Parathyroid adenoma (tissue), 2 donors: ENCODE measurements around the gene GABARAP.

ENCODE experiments used
- H2AFZ ChIP-seq: fragments of 300-600 bp; sonication (generic); one replicate; pipeline ENCODE4 v1.7.0; 2017; ENCODE audit warnings: antibody characterized with exemption, mild to moderate bottlenecking
- H3K27ac ChIP-seq: fragments of 300-600 bp; sonication (generic); one replicate; pipeline ENCODE4 v1.7.0; 2017
- H3K27me3 ChIP-seq: fragments of 300-600 bp; sonication (generic); one replicate; pipeline ENCODE4 v1.7.0; 2017; ENCODE audit warnings: low read length; ENCODE audit not compliant: control insufficient read depth, insufficient read depth
- H3K36me3 ChIP-seq: fragments of 300-600 bp; sonication (generic); one replicate; pipeline ENCODE4 v1.7.0; 2017; ENCODE audit warnings: low read length; ENCODE audit not compliant: control insufficient read depth, insufficient read depth
- H3K4me1 ChIP-seq: fragments of 300-600 bp; sonication (generic); one replicate; pipeline ENCODE4 v1.7.0; 2017; ENCODE audit warnings: control low read depth
- H3K4me2 ChIP-seq: fragments of 300-600 bp; sonication (generic); one replicate; pipeline ENCODE4 v1.7.0; 2017; ENCODE audit warnings: low read length
- H3K4me3 ChIP-seq: fragments of 300-600 bp; sonication (generic); one replicate; pipeline ENCODE4 v1.7.0; 2017; ENCODE audit warnings: low read depth, low read length
- H3K79me2 ChIP-seq: fragments of 300-600 bp; sonication (generic); one replicate; pipeline ENCODE4 v1.7.0; 2017; ENCODE audit warnings: control low read depth
- H3K9ac ChIP-seq: fragments of 300-600 bp; sonication (generic); one replicate; pipeline ENCODE4 v1.7.0; 2017; ENCODE audit warnings: mild to moderate bottlenecking
- H3K9me3 ChIP-seq: fragments of 300-600 bp; sonication (generic); one replicate; pipeline ENCODE4 v1.7.0; 2017; ENCODE audit warnings: low read length; ENCODE audit not compliant: control insufficient read depth
- TF ChIP-seq, protein P1 (sequence below): fragments of 300-600 bp; sonication (generic); IDR thresholded peaks from one replicate; pipeline ENCODE4 v1.7.0; 2017; ENCODE audit warnings: antibody characterized with exemption, mild to moderate bottlenecking
- donor health status: primary hyperparathyroidism.

The GABARAP gene

GRCh38 chr17:7211491-7212273 is 30.6 kb downstream of the GABARAP start:
- Histone ChIP-seq H2AFZ (no peak overlapping the region), H3K4me3 (no peak overlapping the region), H3K27ac (no peak overlapping the region), H3K79me2 (peaks cover 11% of the 10 kb centered on the region), H3K4me2 (no peak overlapping the region), H3K9ac (no peak overlapping the region), H3K36me3 (no peaks in the 10 kb centered on the region), H3K4me1 (peaks cover 16% of the 10 kb centered on the region), H3K27me3 (no peaks in the 10 kb centered on the region), H3K9me3 (no peaks in the 10 kb centered on the region)
- TF ChIP-seq, protein P1, sequence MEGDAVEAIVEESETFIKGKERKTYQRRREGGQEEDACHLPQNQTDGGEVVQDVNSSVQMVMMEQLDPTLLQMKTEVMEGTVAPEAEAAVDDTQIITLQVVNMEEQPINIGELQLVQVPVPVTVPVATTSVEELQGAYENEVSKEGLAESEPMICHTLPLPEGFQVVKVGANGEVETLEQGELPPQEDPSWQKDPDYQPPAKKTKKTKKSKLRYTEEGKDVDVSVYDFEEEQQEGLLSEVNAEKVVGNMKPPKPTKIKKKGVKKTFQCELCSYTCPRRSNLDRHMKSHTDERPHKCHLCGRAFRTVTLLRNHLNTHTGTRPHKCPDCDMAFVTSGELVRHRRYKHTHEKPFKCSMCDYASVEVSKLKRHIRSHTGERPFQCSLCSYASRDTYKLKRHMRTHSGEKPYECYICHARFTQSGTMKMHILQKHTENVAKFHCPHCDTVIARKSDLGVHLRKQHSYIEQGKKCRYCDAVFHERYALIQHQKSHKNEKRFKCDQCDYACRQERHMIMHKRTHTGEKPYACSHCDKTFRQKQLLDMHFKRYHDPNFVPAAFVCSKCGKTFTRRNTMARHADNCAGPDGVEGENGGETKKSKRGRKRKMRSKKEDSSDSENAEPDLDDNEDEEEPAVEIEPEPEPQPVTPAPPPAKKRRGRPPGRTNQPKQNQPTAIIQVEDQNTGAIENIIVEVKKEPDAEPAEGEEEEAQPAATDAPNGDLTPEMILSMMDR: no peak

- H3K36me3 ChIP-seq: no peaks in the 10 kb centered on the region
These were observed 33.3 kb downstream of the GABARAP start for GRCh38 chr17:7208754-7209460.

DNA sequence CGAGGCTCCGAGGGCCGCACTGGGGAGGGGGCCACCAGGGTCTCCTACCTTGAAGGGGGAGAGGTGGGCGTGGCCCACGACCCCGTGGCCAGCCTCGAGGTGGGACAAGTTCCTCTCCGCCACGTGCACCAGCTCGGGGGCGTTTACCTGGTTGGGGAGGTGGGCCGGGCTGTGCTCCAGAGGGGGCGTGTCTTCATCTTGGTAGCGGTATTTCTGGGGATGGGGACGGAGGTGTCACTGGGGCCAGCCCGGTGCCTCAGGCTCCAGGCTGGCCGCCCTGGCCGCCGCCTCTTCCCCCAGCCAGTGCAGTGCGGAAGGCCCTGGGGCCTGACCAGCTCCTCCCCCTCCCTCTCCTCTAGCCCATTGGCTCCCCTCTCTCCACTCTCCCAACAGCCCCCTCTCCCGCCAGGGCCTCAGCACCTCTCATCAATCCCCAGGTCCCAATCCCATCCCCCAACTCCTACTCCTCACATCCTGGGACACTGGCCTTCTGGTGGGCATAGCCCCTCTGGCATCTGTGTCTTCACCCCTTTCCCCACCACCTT is 34.1 kb downstream of the GABARAP start:
- Histone ChIP-seq H3K4me2 (no peak overlapping the region), H3K27me3 (no peaks in the 10 kb centered on the region), H3K4me3 (no peak overlapping the region), H3K9ac (no peak overlapping the region), H3K4me1 (peaks cover 4% of the 10 kb centered on the region), H3K9me3 (no peaks in the 10 kb centered on the region), H2AFZ (no peak overlapping the region), H3K36me3 (no peaks in the 10 kb centered on the region), H3K27ac (no peak overlapping the region), H3K79me2 (peaks cover 5% of the 10 kb centered on the region)
- TF ChIP-seq, protein P1: no peak

More at GRCh38 chr17:7208754-7209460, 33.3 kb downstream of the GABARAP start:
- no peak overlapping the region for H3K4me3 ChIP-seq
- peaks cover 4% of the 10 kb centered on the region for H3K4me1 ChIP-seq
- H3K27me3 ChIP-seq: no peaks in the 10 kb centered on the region
- no peak overlapping the region for H2AFZ ChIP-seq
- no peak overlapping the region for H3K27ac ChIP-seq
- H3K9ac ChIP-seq: no peak overlapping the region
- no peaks in the 10 kb centered on the region for H3K9me3 ChIP-seq
- H3K4me2 ChIP-seq: no peak overlapping the region
- TF ChIP-seq, protein P1: no peak
- peaks cover 9% of the 10 kb centered on the region for H3K79me2 ChIP-seq

DNA sequence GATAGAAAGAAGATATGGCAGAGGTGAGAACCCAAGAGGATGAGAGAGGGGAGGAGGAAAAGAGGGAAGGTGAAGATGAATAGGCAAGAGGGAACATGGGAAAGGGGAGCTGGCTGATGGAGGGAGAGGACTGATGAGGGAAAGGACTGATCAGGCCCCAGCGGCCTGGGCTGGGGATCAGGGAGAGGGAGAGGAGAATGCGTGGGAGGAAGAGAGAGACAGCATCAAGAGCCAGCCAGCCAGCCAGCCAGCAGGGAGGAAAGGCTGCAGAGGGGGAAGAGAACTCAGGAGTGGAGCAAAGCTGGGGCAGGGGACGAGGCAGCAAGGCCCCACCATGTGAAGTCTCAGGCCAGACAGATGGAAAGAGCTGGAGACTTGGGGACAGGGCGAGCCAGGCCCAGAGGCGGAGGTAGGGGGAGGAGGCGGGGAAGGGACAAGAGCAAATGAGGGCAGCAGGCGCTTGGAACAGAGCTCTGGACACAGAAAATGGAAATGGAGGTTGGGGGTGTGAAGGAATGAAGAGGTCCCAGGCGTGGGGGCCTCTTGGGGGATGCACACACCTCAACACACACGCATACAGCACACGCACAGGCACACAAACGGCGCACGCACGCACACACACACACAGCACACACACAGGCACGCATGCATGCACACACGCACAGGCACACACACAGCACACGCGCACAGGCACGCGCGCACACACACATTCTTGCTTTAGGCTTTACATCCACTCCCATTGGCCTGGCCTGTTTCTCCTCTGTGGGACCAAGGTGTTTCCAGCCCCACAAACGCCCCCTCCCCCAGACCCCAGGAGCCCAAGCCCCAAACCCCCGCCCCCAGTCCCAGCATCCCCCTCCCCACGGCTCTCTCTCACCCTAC is 34.9 kb downstream of the GABARAP start:
- Histone ChIP-seq H3K4me1 (peaks cover 4% of the 10 kb centered on the region), H3K79me2 (peaks cover 4% of the 10 kb centered on the region), H3K4me2 (no peak overlapping the region), H3K9ac (no peak overlapping the region), H3K27me3 (no peaks in the 10 kb centered on the region), H3K4me3 (no peak overlapping the region), H2AFZ (no peak overlapping the region), H3K36me3 (no peaks in the 10 kb centered on the region), H3K27ac (no peak overlapping the region), H3K9me3 (no peaks in the 10 kb centered on the region)
- TF ChIP-seq, protein P1: no peak
